ENCODE results near the gene TNNI3K.
A peak's percentile ranks its signal among the peaks of the same experiment; 100 is the strongest.
"Not testable (repeated sequence)": the region's sequence is repeated elsewhere in the genome, so short reads cannot be mapped to it uniquely, and the experiment has no call there.

The TNNI3K gene

GRCh38 chr1:74235153-74235552 is at the start of gene TNNI3K:
TSS of gene TNNI3K (plus strand) at chr1:74235387. CDS start at chr1:74235452, 65 bp downstream.
- no peak for DNase-seq (ENCODE audit: low read depth)

GRCh38 chr1:74193908-74194307 is 41.3 kb upstream of the TNNI3K start:
- DNase-seq (ENCODE audit: low read depth): no peak

- DNase-seq (ENCODE audit: low read depth): no peak
These were observed 39.8 kb upstream of the TNNI3K start for GRCh38 chr1:74195339-74195738.

GRCh38 chr1:74197255-74197654 is 37.9 kb upstream of the TNNI3K start:
- no peak for DNase-seq (ENCODE audit: low read depth)

GRCh38 chr1:74197657-74198552 is 37.3 kb upstream of the TNNI3K start, which contains the start of the genes FPGT and LRRIQ3:
TSS of gene FPGT (plus strand) at chr1:74198242. CDS start at chr1:74198279, 37 bp downstream.
TSS of gene LRRIQ3 (minus strand) at chr1:74198176. CDS start at chr1:74183684, 14,492 bp downstream.
- peak; percentile 92 for DNase-seq (ENCODE audit: low read depth)

- DNase-seq (ENCODE audit: low read depth): no peak
These were observed 35.7 kb upstream of the TNNI3K start for GRCh38 chr1:74199504-74199903.

GRCh38 chr1:74205266-74205665 is 29.9 kb upstream of the TNNI3K start:
- no peak for DNase-seq (ENCODE audit: low read depth)

GRCh38 chr1:74215229-74215628 is 20.0 kb upstream of the TNNI3K start:
- DNase-seq (ENCODE audit: low read depth): no peak

- DNase-seq (ENCODE audit: low read depth): no peak
These were observed 12.5 kb upstream of the TNNI3K start for GRCh38 chr1:74222701-74223100.

GRCh38 chr1:74223453-74223852 is 11.7 kb upstream of the TNNI3K start:
- DNase-seq (ENCODE audit: low read depth): no peak

GRCh38 chr1:74236440-74236839 is 1.3 kb downstream of the TNNI3K start:
- no peak for DNase-seq (ENCODE audit: low read depth)

GRCh38 chr1:74237035-74237434 is 1.8 kb downstream of the TNNI3K start:
- DNase-seq (ENCODE audit: low read depth): no peak

GRCh38 chr1:74237787-74238186 is 2.6 kb downstream of the TNNI3K start:
- no peak for DNase-seq (ENCODE audit: low read depth)

GRCh38 chr1:74245168-74245772 is 10.1 kb downstream of the TNNI3K start:
- DNase-seq (ENCODE audit: low read depth): no peak

- DNase-seq (ENCODE audit: low read depth): no peak
These were observed 11.1 kb downstream of the TNNI3K start for GRCh38 chr1:74246315-74246714.

- DNase-seq (ENCODE audit: low read depth): no peak
These were observed 12.8 kb downstream of the TNNI3K start for GRCh38 chr1:74247881-74248528.

- not testable (repeated sequence) for DNase-seq (ENCODE audit: low read depth)
These were observed 18.1 kb downstream of the TNNI3K start for GRCh38 chr1:74253243-74253824.

- DNase-seq (ENCODE audit: low read depth): no peak
These were observed 30.8 kb downstream of the TNNI3K start for GRCh38 chr1:74266001-74266400.

GRCh38 chr1:74271503-74271902 is 36.3 kb downstream of the TNNI3K start:
- DNase-seq (ENCODE audit: low read depth): no peak

- no peak for DNase-seq (ENCODE audit: low read depth)
These were observed 45.6 kb downstream of the TNNI3K start for GRCh38 chr1:74280642-74281396.

GRCh38 chr1:74286414-74286813 is 51.2 kb downstream of the TNNI3K start:
- no peak for DNase-seq (ENCODE audit: low read depth)

GRCh38 chr1:74314438-74314837 is 79.3 kb downstream of the TNNI3K start:
- no peak for DNase-seq (ENCODE audit: low read depth)

All from stimulated activated CD8-positive, alpha-beta memory T cell treated with anti-CD3 and anti-CD28 coated beads, Interleukin-15, amount 100 ng/mL, for 1 hour (primary cell).